C1 segment of cervical spinal cord (tissue), 14 donors: Measurements from ENCODE around the gene IL4I1.
A peak's percentile ranks its signal among the peaks of the same experiment; 100 is the strongest.

ENCODE experiments used
- DNase-seq, 14 donors: peaks; one replicate each; lab custom pipeline; 2025; lab: John Stamatoyannopoulos, UW

IL4I1 gene

DNA sequence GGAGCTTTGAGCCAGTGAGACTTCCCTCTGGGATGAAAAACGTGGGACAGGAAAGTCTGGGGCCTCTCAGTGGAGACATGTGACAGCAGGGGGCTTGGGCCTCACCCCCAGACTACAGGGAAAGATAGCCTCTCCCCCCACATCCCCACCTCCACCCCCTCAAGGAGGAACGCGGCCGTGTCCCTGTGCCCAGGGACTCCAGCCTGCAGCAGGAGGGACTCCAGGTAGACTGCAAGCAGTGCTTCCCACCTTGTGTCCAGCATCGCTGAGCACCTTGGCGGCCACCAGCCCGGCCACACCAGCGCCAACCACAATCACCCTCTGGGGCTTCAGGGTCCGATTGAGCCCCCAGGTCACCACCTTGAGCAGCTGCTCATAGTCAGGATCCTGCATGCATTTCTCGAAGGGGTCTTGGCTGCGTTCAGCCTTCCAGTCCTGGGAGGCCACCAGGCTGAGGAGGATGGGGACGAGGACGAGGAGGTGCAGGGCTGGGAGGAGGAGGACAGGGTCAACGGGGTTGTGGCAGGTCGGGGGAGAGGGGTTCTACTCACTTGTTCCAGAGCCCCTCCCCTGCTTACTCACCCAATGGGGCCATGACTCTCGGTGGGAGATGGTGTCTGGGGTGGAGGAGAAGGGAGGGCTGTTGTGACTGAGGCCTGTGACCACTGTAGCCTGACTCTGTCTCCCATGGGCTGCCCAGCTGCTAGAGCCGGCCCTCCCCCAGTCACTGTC is 955 bp downstream of the IL4I1 start:
- DNase-seq, result no peak

DNA sequence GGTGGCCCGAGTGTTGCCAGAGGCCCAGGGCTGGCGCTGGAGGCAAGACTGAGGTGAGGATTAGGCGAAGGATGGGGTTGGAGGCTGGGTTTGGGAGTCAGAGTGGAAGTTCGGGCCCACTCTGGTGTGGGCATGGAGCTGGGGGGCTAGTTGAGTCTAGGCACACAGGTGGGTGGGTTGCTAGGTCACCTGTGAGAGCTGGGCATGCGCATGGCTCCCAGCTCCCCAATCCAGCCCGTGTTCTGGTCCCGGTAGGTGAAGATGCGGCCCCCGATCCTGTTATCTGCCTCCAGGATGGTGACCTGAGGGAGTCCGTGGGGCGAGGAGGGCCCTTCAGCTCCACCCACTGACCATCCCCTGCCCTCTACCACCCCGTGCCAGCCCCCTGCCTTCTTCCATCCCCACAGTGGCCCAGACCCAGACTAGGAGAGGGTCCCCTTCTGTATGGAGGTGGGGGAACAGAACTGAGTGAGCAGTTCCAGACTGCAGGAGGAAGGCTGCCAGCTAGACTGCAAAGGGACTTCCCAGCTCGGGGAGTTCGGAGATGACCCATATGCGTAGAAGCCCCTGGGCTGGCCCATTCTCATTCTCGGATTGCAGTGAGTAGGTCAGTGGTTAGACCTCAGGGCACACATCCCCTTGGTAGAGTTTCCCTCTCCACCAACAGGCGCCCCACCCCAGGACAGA is 1.7 kb downstream of the IL4I1 start:
- no peak for DNase-seq

DNA sequence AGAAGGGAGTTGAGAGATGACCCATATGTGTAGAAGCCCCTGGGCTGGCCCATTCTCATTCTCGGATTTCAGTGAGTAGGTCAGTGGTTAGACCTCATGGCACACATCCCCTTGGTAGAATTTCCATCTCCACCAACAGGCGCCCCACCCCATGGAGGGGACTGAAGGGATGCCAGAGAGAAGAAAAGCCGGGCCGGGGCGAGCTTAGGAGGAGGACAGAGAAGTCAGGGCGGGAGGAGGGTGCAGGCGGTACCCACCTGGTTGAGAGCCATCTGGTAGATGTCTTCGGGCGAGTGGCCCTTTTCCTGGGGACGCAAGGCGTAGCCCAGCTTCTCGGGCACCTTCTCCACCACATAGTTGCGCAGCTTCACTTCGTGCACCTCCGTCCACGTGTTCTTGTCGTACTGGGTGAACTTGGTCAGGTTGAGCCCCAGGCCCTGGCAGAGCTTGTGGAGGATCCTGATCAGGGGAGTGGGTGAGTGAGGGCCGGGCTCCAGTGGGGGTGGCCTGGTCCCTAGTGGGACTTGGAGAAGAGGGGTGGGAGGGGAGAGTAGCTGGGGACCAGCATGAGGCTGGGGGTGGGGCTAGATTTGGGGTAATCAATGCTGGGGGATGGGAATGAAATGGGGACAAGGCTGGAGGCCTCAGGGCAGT is 2.5 kb downstream of the IL4I1 start:
- no peak for DNase-seq

DNA sequence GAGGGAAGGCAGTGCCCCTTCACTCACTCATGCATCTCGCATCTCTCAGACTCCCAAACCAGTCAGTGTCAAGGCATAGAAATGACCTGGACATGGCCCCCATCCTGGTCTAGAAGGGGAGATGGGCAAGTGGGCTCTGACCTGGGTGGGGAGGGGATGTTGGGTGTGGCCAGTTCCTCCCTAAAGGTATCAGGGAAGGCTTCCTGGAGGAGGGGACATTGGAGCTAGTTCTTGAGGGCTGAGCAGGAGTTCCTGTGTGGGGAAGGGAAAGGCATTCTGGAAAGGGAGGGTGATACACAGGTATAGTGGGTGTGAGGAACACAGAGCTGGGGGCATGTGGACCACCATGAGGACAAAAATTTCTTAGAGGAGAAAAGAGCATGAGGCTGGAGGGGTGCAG is 4.0 kb downstream of the IL4I1 start:
- DNase-seq, result no peak

DNA sequence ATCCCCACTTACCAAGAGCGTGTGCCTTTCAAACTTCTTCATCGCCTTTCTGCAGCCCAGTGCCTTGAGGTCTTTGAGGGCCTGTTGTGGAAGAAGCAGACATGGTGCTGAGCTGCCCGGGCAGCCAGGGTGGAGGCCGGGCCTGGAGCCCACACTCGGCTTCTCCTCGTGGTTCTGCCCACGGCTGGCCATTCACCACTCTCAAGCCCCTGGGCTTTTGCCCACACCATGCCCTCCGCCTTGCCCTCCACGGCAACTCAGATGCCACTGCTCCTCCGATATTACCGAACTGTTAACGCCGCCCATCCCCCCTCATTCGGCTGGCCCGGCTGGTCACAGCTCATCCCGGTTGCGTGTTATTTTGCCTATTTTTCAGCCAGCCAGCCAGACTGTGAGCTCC is 5.3 kb downstream of the IL4I1 start:
- DNase-seq, result no peak

DNA sequence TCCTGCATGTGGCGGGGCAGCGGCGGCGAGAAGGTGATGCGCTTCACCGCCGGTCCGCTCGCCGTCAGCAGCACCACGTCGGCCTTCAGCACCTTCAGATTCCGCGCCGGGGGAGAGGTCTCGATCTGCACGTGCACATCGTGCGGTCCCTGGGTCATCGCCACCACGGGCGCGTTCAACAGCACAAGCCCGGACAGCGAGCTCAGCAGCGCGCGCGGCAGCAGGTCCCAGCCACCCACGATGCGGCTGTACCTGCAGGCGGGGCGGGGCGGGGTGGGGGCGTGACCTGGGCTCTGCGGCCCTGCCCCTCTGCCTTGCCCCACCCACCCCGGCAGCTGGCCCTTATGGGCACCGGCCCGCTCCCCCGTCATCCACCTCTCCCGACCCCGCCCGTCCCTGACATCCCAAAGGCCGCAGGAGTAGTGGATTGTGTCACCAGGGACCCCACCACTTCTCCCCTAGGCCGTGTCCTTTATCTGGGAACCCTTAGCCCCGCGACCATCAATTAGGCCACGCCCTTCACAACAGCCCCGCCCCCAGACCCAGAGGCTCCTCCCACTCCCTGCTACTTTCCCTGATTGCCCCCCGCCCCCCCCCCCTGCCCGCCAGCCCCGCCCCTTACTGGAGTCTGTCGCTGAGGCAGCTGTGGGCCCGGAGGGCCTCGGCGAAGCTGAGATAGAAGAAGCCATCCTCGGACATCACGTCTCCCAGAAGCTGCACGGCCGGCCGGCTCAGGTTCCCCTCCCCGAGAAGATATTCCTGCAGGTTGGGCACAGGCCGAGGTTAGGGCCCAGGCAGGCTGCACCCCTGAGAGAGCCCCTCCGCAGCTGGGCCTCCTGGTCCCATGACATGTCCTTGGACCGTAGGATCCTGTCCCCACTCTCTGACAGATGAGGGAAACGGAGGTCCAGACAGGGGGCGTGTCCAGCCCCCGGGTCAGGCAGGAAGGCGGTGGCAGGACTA is 6.1 kb downstream of the IL4I1 start:
- no peak for DNase-seq

DNA sequence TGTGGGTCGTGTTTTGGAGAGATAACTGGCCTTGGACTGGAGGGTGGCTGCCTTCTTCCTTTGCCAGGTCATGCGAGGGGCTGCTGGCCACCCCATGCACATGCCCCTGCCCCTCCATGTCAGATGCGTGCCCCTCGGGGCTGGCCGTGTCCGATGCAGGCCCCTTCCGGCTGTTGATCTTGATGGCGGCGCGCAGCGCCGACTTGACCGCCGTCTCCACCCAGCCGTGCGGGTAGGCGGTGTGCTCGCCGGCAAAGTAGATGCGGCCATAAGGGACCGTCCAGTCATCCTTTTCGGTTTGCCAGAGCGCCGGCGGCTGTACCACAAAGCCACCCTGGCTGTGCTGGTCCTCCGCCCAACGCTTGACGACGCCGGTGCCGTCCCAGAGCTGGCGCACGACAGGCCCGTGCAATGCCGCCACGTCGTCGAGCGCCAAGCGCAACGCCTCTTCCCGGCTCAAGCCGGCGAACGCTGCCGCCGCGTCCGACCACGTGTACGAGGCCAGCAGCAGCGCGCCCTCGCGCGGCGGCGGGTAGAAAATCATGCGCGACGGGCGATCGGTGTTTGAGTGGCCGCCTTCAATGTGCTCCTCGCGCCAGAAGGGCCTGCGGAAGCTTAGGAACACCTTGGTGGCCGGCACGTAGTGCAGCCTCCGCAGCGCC is 6.9 kb downstream of the IL4I1 start:
- peak in 9 of 14 donors; percentile 10 to 41 (median 24) for DNase-seq

DNA sequence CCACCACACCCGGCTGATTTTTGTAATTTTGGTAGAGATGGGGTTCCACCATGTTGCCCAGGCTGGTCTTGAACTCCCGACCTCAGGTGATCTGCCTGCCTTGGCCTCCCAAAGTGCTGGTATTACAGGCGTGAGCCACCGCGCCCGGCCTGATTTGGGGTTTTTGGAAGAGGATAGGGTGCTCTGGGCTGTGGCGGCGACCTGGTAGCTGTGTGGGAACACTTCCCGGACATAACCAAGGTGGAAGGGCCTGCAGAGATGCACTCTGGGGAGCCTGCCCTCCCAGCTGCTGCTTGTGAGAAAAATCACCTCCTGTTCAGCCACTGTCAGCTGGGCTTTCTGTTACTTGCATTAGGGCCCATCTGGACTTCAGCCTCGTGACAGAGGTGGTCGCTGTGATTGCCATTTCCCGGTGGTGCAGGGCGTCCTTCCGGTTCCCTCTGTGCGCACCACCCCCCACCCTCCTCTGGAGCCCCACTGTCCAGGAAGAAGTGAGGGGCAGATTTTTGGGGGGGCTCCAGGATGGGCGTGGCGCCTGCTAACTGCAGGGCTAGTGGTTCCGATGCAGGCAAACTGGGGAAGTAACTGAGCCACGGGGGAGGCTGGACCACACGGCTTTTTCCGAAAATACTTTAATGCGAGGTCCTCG is 7.5 kb downstream of the IL4I1 start:
- DNase-seq, result no peak

DNA sequence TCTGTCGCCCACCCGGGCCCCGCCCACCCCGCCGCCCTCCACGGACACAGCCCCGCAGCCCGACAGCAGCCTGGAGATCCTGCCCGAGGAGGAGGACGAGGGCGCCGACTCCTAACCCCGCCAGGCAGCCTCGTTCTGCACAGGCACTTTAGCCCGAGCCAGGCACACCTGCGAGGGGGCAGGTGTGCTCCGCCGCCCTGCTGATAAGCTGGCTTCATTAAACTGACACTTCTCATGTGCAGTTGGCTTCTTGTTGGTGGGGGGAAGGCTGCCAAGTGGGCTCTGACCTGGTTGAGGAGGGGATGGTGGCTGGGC is 8.2 kb downstream of the IL4I1 start:
- no peak for DNase-seq

DNA sequence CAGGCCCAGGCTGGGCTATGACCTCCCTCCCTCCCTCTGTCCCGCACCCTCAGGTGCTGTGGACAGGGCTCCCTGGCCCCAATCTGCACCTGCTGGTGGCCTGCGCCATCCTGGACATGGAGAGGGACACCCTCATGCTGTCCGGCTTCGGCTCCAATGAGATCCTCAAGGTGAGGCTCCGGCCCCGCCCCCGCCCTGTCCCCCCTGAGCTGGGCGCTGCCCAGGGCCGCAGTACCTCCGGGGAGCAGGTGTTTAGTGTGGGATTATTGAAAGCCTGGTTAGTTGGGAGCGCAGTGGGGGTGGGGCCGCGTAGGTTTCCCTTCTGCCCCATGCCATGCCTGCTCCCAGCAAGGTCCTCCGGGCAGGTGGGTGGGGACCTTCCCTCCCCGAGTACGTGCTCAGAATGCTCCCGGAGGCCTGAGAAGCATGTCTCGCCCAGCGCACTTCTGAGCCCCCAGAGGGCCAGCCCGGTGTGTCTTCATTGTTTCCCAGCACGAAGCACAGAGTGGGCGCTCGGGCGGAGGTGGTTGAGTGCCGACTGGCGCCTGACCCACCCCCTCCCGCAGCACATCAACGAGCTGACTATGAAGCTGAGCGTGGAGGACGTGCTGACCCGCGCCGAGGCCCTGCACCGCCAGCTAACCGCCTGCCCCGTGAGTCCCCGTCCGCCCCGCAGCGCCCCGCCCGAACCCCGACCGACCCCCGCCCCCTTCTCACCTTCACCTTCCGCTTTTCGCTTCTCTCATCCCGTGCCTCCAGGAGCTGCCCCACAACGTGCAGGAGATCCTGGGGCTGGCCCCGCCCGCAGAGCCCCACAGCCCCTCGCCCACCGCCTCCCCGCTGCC is 8.8 kb downstream of the IL4I1 start:
- DNase-seq, result no peak

DNA sequence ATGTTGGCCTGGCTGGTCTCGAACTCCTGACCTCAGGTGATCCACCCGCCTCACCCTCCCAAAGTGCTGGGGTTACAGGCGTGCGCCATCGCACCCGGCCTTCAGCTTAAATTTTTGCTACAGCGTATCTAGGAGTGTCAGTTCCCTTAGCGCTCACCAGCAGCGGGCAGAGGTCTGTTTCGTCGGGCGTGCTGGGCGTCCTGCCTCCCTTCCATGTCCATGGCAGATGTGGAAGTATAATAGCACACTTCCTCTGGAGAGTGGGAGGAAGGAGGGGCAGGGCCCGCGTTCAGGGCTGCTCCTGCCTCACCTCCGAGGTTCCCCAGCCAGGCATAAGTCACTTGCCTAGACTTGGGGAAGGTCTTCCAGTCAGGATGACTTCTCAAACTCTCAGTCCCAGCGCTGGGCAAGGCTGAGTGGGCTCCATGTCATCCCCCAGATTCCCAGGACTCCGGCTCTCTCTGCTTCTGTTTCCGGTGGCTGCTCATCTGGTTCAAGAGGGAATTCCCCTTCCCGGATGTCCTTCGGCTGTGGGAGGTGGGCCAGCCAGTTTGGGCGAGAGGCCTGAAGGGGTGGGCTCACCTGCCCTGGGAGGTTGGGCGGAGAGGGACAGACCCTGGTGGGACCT is 9.5 kb downstream of the IL4I1 start:
- no peak for DNase-seq

DNA sequence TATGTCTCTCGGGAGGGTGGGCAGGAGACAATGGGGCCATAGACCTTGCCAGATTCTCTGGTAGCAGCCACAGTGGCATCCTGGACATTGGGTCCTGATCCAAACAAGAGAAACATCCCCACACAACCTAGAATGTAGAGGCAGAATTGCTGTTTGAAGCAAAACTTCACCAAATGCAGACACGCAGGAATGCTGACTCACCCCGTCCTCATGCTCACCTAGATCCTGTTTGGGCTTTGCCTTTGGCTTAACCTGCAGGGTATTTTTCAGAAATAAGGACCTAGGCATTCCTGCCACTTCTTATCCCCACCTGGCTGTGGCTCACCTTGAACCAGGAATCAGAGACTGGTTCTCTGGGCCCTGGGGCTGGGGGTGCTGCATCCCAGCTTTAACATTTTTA is 11.9 kb downstream of the IL4I1 start:
- DNase-seq, result no peak

DNA sequence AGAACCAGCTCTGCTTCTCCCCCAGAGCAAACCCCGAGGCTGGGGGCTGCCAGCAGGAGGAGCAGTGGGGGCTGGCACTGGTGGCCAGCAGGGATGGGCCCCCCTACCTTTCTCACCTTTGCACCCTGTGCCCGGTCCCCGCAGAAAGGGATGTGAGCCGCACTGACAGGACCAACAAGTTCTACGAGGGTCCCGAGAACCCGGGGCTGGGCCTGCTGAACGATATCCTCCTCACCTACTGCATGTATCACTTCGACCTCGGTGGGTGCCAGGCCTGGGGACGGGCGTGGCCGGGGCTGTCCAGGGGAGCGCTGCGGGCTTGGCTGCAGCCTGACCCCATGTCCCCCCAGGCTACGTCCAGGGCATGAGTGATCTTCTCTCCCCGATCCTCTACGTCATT is 12.6 kb downstream of the IL4I1 start:
- no peak for DNase-seq

DNA sequence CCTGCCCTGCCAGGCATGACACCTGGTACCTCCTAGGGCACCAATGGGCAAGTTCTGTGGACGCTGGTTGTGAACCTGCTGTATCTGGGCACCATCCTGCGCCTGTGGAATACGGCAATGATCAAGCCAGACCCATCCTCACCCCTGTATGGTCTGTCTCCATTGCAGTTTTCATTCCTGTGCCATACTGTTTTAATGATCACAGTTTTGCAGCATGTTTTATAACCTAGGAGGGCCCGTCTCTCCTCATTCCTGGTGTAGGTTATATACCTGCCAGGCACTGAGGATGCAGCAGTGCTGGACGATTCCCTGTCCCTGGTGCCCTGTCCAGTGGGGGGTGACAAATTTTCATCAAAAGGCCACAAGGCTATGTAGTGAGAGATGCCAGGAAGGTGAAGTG is 13.6 kb downstream of the IL4I1 start:
- no peak for DNase-seq

DNA sequence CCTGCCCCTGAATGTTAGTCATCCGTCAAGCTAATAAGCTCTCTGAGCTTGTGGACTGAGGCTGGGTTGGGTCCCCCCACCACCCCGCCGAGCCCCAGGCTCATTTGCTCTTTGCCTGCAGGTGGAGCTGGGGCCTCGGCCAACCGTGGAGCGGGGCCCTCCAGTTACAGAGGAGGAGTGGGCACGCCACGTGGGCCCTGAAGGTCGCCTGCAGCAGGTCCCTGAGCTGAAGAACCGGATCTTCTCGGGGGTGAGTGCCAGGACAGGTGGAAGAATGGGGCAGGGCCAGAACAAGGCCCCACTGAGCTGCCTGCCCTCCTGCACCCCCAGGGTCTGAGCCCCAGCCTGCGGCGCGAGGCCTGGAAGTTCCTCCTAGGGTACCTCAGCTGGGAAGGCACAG is 14.0 kb downstream of the IL4I1 start:
- DNase-seq, result no peak

DNA sequence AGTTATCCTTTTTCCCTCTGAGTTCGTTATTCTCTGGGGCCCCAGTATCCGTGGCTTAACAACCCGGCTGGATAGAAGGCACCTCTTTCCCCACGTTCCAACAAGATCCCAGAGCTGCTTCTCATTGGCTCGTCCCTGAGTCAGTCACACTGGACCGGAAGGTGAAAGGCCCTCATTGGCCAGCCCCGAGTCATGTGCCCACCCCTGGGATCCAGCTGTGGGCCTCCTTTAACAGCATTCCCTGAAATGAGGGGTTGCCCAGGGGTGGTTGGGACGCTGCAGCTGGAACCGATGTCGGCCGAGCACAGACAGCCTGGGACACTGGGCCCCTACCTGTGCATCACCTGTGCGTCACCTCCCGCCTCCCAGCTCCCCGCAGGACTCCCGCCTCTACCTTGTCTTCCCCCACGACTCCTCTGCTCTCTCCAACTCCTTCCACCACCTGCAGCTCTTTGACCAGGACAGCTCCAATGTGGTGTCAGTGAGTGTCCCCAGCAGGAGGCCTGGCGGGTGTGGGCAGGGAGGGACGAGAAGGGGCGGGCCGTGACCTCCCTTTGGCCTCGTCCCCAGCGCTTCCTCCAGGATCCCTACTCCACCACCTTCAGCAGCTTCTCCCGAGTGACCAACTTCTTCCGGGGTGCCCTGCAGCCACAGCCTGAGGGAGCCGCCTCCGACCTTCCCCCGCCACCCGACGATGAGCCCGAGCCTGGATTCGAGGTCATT is 14.9 kb downstream of the IL4I1 start:
- no peak for DNase-seq

DNA sequence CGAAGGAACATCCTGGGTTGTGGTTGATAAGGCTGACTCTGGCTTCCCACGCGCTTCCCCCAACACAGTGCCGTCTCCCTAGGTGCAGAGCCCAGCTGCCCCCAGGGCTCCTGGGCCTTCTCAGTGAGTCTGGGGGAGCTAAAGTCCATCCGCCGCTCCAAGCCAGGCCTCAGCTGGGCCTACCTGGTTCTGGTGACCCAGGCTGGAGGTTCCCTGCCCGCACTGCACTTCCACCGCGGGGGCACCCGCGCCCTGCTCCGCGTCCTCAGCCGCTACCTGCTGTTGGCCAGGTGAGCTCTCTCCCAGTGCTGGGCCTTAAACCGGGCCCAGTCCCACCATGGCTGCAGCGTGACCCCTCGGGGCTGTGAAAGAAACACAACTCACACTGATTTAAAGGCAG is 15.5 kb downstream of the IL4I1 start:
- DNase-seq, result no peak

DNA sequence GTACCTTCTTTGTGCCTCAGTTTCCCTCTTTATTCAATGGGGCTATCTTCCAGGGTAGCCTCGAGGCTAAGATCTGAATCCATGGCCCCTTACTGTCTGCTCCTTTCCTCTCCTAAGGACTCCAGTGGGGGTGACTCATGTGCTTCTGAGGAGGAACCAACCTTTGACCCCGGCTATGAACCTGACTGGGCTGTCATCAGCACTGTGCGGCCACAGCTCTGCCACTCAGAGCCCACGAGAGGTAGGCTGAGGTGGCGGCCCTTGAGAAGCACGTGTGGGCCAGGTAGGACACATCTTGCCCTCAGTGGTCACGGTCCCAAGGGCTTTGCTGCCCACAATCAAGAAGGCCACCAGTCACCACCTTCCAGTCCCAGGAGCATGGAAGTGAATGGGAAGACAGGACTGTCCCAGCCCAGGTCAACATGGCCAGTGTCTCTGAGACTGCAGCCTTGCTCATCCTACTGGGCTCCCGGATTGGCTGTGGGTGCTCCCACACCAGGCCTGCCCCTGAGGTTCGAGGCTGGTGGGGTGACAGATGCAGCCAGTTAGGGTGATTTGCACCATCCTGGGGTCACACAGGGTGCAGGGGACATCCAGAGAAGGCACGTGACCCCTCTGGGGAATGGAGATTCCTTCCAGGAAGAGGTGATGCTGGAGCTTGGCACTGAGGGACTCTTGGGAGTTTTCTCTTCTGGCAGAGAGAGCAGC is 16.4 kb downstream of the IL4I1 start:
- no peak for DNase-seq
